Islet of Langerhans (tissue), 1 donor: ENCODE data around the gene DLX3.

Source experiments
- FAIRE-seq: peaks from one replicate; lab custom pipeline; 2011; peaks lifted over from hg19 to GRCh38; lab: Jason Lieb, UNC

The DLX3 gene

DNA sequence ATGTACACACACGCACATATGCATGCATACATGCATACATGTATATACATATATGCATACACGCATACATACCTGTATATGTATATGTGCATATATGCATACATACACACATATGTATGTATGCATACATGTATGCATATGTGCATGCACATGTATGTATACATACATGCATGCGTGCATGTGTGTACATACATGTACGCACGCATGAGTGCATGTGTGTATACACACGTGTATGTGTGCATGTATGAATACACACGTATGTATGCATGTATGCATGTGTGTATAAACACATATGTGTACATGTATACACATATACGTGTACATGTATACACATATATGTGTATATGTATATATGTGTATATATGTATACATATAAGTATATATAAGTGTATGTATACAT, 28.5 kb upstream of the DLX3 start:
- no peak for FAIRE-seq

DNA sequence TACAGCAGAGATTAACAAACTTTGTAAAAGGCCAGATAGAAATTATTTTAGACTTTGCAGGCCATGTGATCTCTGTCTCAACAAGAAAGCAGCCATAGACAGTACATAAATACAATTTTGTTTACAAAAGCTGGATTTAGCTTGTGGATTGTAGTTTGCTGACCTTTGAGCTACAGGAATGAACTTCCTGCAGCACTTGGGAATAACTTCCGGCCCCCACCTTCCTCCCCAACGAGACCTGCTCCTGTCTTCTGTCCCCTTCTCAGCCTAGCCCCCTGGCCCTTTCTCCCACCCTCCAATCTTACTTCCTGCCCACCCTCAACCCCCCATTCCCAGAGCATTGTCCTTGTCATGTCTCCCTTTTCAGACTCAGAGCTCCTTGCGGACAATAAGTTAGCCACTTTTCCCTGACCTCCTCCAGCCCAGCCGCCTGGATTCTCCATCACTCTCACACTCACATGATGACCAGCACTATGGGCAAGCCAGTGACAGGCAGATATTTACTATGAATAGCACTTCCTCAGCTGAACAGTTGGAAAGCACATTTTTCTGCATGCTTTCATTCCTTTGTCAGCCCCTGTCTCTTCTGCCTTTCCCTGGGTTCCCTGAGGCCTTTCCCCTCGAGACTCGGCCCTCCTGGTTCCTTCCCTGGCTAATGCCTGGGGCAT, 27.6 kb upstream of the DLX3 start:
- no peak for FAIRE-seq

DNA sequence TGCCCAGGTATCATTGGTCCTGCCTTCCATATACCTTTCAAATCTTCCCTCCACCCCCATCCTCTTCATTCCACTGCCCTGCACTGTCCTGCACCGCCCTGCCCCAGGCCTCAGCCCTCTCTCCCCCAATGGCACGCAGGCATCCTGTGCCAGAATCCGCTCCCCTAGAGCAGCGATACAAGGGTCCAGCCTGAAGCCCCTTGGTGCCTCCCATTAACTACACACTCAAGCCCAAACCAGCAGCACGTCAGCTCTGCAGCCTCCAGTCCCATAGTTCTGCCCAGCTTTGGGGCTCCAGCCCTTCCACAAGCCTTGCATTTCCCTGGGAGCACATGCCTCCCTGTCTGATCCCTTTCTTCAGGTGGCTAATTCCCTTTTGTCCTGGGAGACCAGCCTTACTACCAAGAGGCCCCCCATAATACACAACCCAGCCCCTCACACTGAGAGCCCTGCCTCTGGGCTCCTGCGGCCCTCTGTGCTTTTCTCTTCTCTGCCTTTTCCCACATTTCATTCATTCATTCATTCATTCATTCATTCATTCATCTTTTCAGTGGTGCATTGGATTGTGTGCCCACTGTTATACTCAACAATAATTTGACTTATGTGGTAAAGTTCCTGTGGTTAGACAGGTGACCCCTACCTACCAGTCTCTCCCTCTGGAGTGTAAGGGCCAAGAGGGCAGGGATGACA, 26.8 kb upstream of the DLX3 start:
- FAIRE-seq, result no peak

DNA sequence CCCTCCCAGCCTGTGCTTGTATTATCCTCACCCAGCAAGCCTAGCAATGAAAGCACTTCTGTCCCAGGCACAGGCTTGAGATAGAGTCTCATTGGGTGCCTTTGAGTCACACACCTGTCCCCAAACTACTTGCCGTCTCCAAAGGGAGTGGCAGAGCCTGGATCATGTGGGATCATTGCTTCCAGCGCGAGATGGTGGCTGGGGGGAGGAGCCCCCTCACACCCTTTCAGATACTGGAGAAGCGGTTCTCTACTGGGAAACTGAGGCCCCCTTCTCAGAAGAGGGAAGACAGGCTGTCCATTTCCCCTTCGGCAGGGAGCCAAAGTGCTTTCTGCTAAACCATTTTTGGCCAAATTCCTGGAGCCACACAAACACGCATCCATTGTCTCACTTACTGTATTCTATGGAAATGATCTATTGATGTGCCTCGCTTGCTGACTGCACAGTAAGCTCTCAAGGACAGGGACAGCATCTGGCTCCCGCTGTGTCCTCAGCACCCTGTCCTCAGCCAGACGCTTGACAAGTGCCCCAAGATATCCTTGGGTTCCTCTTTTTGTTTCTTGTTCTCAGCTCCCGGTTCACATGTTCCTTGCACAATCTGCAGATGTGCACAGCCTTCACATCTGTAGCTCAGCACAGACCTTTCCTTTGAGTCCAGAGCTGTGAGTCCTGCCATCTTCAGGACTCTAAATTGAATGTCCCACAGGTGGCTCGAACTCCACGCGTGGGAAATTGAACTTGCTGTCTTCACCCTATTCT, 26.0 kb upstream of the DLX3 start:
- FAIRE-seq, result no peak

DNA sequence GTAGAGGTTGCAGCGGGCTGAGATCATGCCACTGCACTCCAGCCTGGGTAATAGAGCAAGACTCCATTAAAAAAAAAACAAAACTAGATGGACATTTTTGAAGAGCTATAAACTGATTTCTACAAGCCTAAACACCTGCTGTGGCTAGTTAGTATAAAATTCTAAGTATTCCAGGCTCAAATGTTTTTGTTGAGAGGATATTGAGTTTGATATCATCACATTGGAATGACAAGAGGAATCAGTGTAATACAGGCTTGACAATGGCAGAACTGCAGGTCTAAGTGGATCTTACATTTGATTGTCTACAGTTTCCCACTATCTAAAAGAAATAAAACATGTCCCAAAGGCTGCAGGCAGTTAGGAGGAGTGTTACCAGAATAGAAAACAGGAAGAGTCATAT, 23.9 kb upstream of the DLX3 start:
- no peak for FAIRE-seq

DNA sequence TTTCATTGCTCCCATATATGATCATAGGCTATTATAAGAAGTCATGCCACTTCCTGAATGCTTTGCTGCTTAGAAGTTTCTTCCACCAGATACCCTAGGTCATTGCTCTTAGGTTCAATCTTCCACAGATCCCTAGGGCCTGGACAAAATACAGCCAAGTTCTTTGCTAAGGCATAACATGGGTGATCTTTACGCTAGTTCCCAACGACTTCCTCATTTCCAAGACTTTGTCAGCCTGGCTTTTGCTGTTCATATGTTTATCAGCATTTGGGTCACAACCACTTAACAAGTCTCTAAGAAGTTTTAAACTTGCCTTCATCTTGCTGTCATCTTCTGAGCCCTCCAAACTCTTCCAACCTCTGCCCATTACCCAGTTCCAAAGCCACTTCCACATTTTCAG, 20.1 kb upstream of the DLX3 start:
- FAIRE-seq, result no peak

DNA sequence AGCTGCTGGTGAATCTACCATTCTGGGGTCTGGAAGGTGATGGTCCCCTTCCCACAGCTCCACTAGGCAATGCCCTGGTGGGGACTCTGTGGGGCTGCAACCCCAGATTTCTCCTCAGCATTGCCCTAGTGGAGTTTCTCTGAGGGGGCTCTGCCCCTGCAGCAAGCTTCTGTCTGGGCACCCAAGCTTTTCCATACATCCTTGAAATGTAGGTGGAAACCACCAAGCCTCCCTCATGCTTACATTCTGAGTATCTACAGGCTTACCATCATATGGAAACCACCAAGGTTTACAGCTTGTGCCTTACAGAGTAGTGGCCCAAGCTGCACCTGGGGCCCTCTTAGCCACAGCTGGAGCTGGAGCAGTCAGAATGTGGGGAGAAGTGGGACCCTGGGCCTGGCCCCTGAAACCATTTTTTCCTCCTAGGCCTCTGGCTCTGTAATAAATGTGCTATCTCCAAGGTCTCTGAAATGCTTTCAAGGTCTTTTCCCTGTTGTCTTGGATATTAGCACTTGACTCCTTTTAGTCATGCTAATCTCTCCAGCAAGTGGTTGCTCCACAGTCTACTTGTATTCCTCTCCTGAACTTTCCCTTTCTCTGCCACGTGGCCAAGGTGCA, 19.6 kb upstream of the DLX3 start:
- FAIRE-seq, result no peak

DNA sequence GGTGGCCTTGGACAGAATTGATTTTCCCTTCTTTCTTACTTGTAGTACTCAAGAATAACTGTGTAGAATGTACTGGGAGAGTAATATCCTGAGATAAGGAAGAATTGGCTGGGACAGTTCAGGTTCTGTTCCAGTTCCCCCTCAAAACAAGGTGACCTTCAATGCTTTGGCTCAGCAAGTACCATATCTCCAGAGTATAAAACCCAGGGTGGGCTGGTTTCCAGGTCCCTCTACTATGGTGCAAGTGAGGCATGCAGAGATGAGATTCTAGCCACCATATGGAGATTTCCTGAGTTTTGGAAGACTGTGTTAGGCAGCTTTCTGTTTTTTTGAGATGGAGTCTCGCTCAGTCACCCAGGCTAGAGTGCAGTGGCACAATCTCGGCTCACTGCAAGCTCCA, 18.1 kb upstream of the DLX3 start:
- FAIRE-seq, result no peak

DNA sequence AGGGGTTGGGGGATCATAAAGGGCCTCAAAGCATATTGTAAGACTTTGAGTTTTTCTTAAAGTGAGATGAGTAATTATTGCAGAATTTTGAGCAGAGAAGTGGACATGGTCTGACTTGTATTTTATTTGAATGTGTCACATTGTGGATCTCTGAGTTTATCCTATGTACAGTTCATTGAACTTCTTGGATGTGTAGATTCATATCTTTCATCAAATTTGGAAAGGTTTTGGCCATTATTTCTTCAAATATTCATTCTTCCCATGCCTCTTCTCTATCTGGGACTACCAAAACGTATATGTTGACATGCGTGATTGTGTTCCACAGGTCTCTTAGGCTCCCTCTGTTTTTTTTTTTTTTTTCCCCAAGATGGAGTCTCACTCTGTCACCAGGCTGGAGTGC, 14.3 kb upstream of the DLX3 start:
- no peak for FAIRE-seq

DNA sequence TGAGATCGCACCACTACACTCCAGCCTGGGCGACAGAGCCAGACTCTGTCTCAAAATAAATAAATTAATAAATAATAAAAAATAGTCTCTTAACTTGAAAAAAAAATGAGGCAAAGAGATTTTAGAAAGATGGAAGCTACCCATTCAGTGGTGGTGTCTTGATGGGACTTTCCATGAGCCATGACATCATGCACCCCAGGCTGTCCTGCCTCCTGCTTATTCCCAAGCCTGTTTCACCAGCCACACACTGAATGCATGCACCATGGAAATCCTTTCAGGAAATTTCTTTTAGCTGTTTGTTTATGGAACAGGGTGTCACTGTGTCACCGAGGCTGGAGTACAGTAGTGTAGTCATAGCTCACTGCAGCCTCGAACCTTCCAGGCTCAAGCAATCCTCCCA, 8.9 kb upstream of the DLX3 start:
- no peak for FAIRE-seq

DNA sequence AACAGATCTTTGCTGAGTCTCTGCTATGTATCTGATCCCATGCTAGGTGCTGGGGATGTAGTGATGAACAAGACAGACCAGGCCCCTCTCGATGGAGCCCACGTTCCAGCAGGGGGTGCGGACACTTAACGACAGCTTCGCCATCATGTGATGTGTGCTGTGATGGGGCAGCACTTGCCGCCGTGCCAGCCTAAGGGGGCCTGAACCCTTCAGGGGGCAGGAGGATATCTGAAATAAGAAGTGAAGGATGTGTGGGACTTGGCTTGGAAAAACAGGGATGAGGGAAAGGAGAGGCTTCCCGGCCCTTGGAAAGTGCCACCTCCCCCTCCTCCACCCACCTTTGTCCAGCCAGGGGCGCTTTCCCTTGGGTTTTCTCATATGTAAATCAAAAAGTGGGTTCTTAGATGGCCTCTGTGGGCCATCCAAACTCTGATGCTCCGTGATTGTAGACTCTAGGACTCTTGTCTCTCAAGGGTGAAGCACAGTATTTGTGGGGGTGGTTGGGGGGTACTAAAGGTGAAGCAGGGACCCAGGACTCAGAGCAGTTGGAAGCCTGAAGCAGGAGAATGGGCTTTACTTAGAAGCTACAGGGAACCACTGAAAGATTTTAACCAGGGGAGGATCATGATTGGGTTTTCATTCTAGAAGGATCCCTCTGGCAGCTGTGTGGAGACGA, 4.0 kb upstream of the DLX3 start:
- no peak for FAIRE-seq

DNA sequence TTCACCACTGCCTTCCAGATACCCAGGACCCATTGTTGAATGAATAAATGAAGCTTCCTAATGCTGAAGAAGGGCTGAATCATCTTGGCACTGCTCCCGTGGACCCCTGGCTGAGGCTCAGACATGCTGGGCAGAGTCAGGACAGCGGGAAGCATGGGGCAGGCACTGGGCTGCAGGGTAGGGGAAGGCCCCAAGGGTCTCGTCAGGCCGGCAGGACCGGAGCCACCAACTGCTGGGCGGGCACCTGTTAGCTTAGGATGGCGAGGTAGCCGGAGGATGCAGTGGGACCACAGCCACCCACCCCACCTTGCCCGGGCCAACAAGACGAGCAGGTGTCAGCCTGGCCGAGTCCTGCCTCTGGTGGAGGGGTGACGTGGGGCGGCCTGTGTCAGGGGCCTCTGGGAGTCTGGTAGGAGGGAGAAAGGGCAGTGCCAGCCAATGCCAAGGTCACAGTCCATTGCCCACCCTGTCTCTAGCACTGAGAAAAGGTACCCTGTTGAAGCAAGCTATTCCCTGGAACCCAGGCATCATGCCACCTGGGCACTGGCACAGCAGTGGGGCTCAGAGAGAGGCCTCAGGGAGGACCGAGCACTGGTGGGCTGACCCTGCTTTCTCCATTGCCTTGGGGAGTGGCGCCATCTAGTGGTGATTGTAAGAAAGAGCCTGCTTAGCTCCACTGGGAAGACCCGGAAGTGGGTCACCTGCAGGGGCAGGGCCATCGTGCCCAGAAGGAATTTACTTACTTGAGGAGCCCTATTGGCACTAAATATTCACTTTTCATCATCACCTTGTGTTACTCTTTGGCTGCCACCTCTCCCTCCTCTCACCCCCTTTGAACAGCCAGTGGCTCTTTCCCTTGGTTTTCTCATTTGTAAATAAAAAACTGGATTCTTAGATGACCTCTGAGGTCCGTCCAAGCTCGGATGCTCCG, 3.0 kb upstream of the DLX3 start:
- no peak for FAIRE-seq

DNA sequence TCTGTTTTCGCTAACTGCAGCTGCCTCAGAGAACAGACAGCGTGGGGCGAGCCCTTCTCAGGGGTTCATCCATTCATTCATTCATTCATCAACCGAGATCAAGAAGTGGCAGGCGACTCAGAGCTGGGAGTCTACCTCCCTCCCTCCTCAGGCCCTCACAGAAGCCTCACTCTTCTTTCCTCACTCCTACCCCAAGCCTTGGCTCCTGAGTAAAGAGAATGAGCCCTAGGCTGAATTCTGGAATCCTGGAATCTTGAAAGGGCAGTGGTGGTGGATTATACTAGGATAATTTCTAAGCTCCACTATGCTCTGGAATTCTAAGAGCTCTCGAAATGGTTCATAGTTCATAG, 2.3 kb upstream of the DLX3 start:
- no peak for FAIRE-seq

DNA sequence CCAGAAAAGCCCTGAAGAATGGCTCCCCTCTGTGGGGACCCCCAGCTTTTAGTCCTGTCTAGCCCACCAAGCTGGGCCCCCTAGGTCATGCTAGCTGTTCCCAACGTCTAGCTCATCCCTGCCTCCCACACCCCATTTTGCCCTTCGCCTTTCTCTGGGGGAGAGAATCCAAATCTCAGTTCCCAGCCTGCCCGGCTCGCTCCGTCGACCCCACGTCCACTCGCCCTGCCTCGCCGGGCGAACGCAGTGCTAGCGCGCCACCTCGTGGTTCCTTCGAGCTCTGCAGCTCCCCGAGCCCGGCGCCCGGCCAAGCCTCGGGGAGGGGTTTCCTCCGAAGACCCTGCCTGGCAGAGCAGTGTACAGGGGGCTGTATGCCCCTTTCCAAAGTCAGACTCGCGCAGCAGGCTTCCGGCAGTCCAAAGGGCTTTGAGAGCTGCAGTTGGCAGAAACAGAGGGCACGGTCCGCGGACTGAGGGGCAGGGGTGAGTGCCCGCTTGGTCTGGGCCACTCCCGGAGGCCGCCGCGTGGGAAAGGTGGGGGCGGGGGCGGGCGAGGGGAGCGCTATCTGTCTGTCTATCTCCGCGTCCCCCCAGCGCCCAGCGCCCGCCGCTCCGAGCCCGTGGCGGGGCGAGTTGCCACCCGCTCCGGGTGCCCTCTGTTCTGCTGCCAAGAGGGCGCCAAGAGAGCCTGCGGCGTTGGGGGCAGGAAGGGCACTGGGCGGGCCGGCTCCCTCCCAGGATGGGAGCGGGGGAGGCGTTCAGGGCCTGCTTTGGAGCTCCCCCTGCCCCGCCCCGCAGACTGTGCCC, 1.7 kb upstream of the DLX3 start:
- FAIRE-seq, result no peak

DNA sequence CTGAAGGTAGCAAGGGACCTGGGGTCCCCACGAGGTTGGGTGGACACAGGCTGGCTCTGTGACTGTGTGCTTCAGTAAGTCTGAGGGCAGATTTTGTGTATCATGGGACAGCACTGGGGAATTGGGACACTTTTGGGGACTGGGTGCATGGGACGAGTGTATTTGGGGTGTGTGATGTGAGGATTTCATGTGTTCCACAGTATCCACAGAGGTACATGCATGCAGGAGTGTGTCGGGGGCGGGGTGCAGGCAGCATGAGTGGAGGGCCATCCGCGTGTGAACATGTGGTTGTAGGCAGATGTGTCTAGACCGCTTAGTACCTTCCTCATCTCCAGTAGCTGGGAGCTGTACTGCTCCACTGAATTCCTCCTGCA, 1.1 kb upstream of the DLX3 start:
- no peak for FAIRE-seq

DNA sequence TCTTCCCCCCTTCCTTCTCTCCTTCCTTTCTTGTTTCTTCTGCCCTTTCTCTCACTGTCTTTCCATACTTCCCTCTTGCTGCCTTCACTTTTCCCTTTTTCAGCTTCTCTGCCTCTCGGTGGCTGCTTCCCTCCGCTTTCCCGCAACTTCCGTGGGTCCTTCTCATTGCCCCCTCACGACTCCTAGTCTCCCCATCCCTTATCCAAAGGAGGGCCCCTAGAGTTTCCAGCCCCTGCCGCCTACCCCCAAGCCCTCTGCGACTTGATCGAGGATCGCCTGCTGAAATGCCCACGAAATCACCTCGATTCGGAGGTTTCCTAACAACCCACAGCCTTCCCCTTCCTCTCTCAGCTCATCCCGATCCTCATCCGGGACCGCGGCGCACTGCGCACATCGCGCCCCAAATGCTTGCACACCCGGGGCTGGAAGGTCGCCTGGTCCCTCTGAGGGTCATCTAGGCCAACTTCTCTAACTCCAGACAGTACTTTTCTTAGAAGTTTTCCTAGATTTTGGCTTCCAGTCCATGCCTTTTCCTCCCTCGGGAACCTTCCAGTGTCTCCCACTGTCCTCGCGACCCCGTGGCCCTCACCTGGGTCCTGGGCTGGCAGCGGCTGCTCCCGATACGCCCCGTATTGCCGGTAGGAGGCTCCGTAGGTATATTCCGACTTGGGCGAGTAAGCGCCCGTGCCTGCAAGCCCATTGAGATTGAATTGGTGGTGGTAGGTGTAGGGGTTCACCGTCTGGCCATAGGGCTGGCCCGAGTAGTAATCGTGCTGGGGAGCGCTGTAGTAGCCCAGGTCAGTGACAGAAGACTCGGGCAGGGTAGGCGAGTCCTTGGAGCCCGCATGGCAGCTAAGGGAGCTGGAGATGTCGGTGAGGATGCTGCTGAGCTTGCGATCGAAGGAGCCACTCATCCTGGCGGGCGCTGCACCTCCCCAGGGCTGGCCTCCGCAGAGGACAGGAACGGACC, 654 bp downstream of the DLX3 start:
- FAIRE-seq, result no peak

DNA sequence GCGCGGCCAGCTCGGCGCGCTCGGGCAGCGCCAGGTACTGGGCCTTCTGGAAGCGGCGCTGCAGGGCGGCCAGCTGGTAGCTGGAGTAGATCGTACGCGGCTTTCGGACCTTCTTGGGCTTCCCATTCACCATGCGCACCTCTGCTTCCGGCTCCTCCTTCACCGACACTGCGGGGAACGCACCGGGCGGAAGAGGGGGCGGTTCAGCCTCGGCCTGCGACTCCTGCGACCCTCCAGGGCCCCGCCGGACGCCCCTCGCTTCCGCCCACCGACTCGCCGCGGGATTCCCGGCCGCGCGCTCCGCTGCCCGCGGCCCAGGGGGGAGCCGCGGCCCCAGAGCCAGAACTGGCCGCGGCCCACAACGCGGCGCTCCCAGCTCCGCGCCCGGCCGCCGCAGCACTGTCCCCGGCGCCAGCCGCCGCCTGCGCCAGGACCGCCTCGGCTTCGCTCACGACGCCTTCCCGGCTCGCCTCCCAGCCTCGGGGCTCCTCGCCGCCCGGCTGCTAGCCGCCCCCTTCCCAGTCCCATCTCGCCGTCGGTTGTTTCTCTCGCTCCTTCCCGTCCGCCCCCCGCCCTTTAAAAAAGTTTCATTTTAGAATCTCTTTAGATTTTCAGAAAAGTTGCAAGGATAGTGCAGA, 1.5 kb downstream of the DLX3 start:
- no peak for FAIRE-seq

DNA sequence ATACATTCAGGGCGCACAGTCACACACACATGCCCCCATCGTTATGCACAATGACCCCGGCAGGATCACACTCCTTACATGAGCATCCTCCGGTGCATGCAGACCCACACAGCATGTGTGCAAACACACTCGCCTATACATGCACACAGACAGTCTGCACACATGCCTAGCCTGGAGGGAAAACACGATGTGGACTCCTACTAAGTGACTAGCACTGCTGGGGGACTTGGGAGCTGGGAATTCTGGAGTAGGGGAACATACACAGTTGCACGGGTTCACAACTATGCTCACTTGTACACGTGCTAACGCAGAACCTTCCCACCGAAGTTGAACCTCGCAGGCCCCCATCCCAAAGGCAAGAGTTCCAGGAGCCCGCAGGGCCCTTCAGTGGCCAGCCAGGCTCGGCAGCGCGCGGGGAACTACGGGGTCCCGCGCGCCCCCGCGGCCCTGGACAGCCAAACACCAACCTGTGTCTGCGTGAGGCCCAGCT, 2.0 kb downstream of the DLX3 start:
- no peak for FAIRE-seq
